OCI-LY7 (cell line): ENCODE measurements around the gene TMEM200A. TPM values are rescaled to one million over a fixed set of nuclear protein-coding genes. Genes with fewer than 3 reads are reported as not detected.

Source experiments
- BruUV-seq: library from RNA; stranded (reverse); fragments of 400-500 nt; replicated peaks from 2 replicates; lab custom pipeline; 2021; lab: Mats Ljungman, UMichigan
- CTCF ChIA-PET: fragments of 300-600 bp; sonication (Branson Sonifier 250); formaldehyde crosslinking; loops from one replicate; lab custom pipeline; 2022; ENCODE audit warnings: antibody characterized with exemption; ENCODE audit not compliant: unreplicated experiment; lab: Charles Lee
- POLR2A ChIA-PET: fragments of 300-600 bp; sonication (Branson Sonifier 250); formaldehyde crosslinking; loops from one replicate; lab custom pipeline; 2022; ENCODE audit warnings: antibody characterized with exemption; lab: Charles Lee
- DNase-seq: peaks from one replicate; pipeline ENCODE4 v3.0.0-alpha.2; 2015; ENCODE audit warnings: low spot score
- H2AFZ ChIP-seq: fragments of 200-600 bp; sonication (generic), shearing (Covaris generic); 2 replicates; pipeline ENCODE4 v1.6.1; 2014; ENCODE audit warnings: mild to moderate bottlenecking, antibody characterized with exemption, low read length, moderate library complexity
- H3K27ac ChIP-seq: fragments of 200-600 bp; sonication (generic); 2 replicates; pipeline ENCODE4 v1.5.1; 2014; ENCODE audit warnings: mixed run types, low read depth, mild to moderate bottlenecking, moderate library complexity, low read length, inconsistent platforms; ENCODE audit not compliant: poor library complexity, severe bottlenecking
- H3K36me3 ChIP-seq: fragments of 200-600 bp; sonication (generic); 2 replicates; pipeline ENCODE4 v1.6.1; 2014; ENCODE audit warnings: mild to moderate bottlenecking, antibody characterized with exemption, low read length, moderate library complexity, mixed read lengths; ENCODE audit not compliant: insufficient read depth
- H3K4me1 ChIP-seq: fragments of 200-600 bp; sonication (generic); 2 replicates; pipeline ENCODE4 v1.5.1; 2014; ENCODE audit warnings: mild to moderate bottlenecking, low read length; ENCODE audit not compliant: insufficient read depth, poor library complexity, severe bottlenecking
- H3K4me2 ChIP-seq: fragments of 200-600 bp; sonication (generic); 2 replicates; pipeline ENCODE4 v1.6.1; 2014; ENCODE audit warnings: mild to moderate bottlenecking, low read length
- H3K4me3 ChIP-seq: fragments of 200-600 bp; sonication (generic); 2 replicates; pipeline ENCODE4 v1.5.1; 2014; ENCODE audit warnings: mild to moderate bottlenecking, low read depth, low read length; ENCODE audit not compliant: poor library complexity, severe bottlenecking
- H3K79me2 ChIP-seq: fragments of 200-600 bp; sonication (generic); 2 replicates; pipeline ENCODE4 v1.6.1; 2016; ENCODE audit warnings: low read depth, mild to moderate bottlenecking, low read length, moderate library complexity, mixed read lengths; ENCODE audit not compliant: insufficient read depth
- H3K9me2 ChIP-seq: fragments of 200-600 bp; sonication (generic); 2 replicates; pipeline ENCODE4 v1.6.1; 2016; ENCODE audit warnings: mild to moderate bottlenecking, low read length, mixed read lengths; ENCODE audit not compliant: insufficient read depth
- H3K9me3 ChIP-seq: fragments of 200-600 bp; sonication (generic); 2 replicates; pipeline ENCODE4 v1.6.1; 2014; ENCODE audit warnings: mild to moderate bottlenecking, mixed run types, low read length, mixed read lengths
- H4K20me1 ChIP-seq: fragments of 200-600 bp; sonication (generic); 2 replicates; pipeline ENCODE4 v1.6.1; 2014; ENCODE audit warnings: mild to moderate bottlenecking, antibody characterized with exemption, low read length, moderate library complexity, mixed read lengths; ENCODE audit not compliant: insufficient read depth
- EZH2phosphoT487 ChIP-seq: fragments of 200-600 bp; sonication (generic); IDR thresholded peaks from 2 replicates; pipeline ENCODE4 v1.6.1; 2018; ENCODE audit warnings: low read depth, borderline replicate concordance, mild to moderate bottlenecking, mixed run types, antibody characterized with exemption, low read length, moderate library complexity, mixed read lengths
- intact Hi-C: fragments of 100-400 bp; cut with micrococcal nuclease; formaldehyde crosslinking; loops from one replicate; pipeline ENCODE4 v1.10.0; 2022; ENCODE audit not compliant: unreplicated experiment
- total RNA-seq, 2 experiments: library from RNA; depleted of rRNA in 1 of 2; stranded (reverse); fragments of >200 nt in 1 of 2; shearing (Covaris generic) in 1 of 2; gene quantifications; 2 replicates each; pipeline ENCODE4 v1.2.3, GENCODE V29; 2014 to 2022
- TF ChIP-seq, protein P1 (sequence below): fragments of 200-600 bp; sonication (generic); conservative IDR thresholded peaks from 2 replicates; pipeline ENCODE4 v1.5.1; 2014; ENCODE audit warnings: mild to moderate bottlenecking, antibody characterized with exemption, low read length, moderate library complexity, mixed read lengths

The TMEM200A gene
- total RNA-seq, 2 experiments from 2014 or later: not detected

DNA sequence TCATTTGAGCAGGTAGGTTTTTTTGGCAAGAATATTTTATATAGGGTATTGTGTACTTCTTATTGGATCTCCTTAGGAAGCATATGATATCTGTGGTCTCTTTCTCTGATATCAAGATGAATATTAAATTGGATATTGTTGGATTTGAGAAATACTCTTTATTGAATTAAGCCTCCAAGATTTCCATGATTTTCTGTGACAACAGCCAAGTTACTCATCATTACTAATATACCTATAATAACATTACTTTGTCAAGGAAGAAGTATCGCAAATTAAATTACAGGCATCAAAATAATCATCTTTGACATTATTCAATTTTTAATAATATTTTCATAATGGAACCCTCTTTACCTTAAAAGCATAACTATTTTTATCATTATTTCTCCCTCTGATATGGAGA lies 86.5 kb downstream of the TMEM200A start:
- intact Hi-C loops: no loop called here
- Histone ChIP-seq H3K36me3 (no peaks in the 10 kb centered on the region), H3K4me3 (no peak overlapping the region), H3K27ac (no peak overlapping the region), H2AFZ (no peak overlapping the region), H3K4me1 (no peaks in the 10 kb centered on the region), H3K9me2 (no peaks in the 10 kb centered on the region), H3K79me2 (no peaks in the 10 kb centered on the region), H3K4me2 (no peak overlapping the region), H4K20me1 (no peaks in the 10 kb centered on the region), H3K9me3 (no peaks in the 10 kb centered on the region)
- ChIA-PET POLR2A (no interaction called here), CTCF (no interaction called here)
- DNase-seq: no peak
- BruUV-seq: no TSS peak
- TF ChIP-seq EZH2phosphoT487: no peak
- TF ChIP-seq, protein P1, sequence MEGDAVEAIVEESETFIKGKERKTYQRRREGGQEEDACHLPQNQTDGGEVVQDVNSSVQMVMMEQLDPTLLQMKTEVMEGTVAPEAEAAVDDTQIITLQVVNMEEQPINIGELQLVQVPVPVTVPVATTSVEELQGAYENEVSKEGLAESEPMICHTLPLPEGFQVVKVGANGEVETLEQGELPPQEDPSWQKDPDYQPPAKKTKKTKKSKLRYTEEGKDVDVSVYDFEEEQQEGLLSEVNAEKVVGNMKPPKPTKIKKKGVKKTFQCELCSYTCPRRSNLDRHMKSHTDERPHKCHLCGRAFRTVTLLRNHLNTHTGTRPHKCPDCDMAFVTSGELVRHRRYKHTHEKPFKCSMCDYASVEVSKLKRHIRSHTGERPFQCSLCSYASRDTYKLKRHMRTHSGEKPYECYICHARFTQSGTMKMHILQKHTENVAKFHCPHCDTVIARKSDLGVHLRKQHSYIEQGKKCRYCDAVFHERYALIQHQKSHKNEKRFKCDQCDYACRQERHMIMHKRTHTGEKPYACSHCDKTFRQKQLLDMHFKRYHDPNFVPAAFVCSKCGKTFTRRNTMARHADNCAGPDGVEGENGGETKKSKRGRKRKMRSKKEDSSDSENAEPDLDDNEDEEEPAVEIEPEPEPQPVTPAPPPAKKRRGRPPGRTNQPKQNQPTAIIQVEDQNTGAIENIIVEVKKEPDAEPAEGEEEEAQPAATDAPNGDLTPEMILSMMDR: no peak

DNA sequence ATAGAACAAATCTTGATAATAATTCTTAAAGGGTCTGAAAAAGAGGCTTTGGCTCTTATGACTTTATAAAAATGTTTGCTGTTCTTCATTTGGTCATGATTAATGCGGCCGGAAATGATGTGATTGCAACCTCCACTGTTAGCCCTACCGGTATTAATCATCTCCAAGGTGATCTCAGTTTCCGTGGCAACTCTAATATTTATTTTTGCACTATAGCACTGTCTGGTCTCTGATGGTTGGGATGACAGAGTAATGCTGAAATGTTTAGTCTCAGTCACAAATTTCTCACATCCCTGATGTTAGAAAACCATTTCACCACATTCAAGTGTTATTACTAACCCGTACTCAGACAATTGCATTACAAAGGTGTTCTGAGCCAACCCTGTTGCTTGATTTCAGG lies 87.4 kb downstream of the TMEM200A start:
- H3K36me3 ChIP-seq: no peaks in the 10 kb centered on the region
- H3K4me2 ChIP-seq: no peak overlapping the region
- H4K20me1 ChIP-seq: no peaks in the 10 kb centered on the region
- H3K4me3 ChIP-seq: no peak overlapping the region
- H2AFZ ChIP-seq: no peak overlapping the region
- POLR2A ChIA-PET: no interaction called here
- CTCF ChIA-PET: no interaction called here
- TF ChIP-seq, protein P1: no peak
- no peak for TF ChIP-seq EZH2phosphoT487
- no peaks in the 10 kb centered on the region for H3K9me2 ChIP-seq
- H3K4me1 ChIP-seq: no peaks in the 10 kb centered on the region
- no peaks in the 10 kb centered on the region for H3K79me2 ChIP-seq
- H3K9me3 ChIP-seq: no peaks in the 10 kb centered on the region
- DNase-seq: no peak
- H3K27ac ChIP-seq: no peak overlapping the region
- no TSS peak for BruUV-seq
- intact Hi-C loops: no loop called here

DNA sequence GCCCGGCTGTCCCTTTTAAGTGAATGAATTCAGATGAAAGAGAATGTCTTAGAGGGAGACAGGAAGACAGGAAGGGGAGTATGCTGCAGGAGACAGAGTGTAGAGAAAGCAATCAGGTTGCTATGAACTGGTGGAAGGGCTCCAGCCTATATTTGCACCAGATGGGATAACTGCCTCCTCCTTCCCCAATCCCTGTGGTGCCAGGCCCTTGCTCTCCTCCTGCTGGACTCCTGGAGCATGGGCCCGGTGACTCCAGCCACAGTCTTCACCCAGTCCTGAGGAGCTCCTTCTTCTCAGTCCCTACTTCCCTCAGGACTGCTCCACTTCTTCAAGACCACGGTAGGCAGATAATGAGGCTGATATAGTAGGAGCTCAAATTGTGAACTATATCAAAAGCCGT lies 91.8 kb downstream of the TMEM200A start:
- no peak for DNase-seq
- Histone ChIP-seq H3K9me2 (no peaks in the 10 kb centered on the region), H3K4me1 (no peaks in the 10 kb centered on the region), H3K79me2 (no peaks in the 10 kb centered on the region), H3K27ac (no peak overlapping the region), H3K4me2 (no peak overlapping the region), H3K36me3 (no peaks in the 10 kb centered on the region), H2AFZ (no peak overlapping the region), H4K20me1 (no peaks in the 10 kb centered on the region), H3K9me3 (no peaks in the 10 kb centered on the region), H3K4me3 (no peak overlapping the region)
- ChIA-PET CTCF (no interaction called here), POLR2A (no interaction called here)
- BruUV-seq: no TSS peak
- intact Hi-C loops: no loop called here
- TF ChIP-seq EZH2phosphoT487: no peak
- TF ChIP-seq, protein P1: no peak
